A549 (cell line): Measurements from ENCODE around the gene ARMC9.

ENCODE experiments used
- CTCF ChIP-seq: fragments of >200 bp; sonication (Bioruptor Twin); formaldehyde crosslinking; IDR thresholded peaks from 3 replicates; pipeline ENCODE4 v1.5.1; 2016
- MAZ ChIP-seq: fragments of 150-350 bp; IDR thresholded peaks from 2 replicates; pipeline ENCODE4 v1.6.1; 2014; ENCODE audit warnings: antibody characterized with exemption, low read depth, low read length, borderline replicate concordance
- NFE2L2 ChIP-seq: fragments of 150-350 bp; conservative IDR thresholded peaks from 2 replicates; pipeline ENCODE4 v1.6.1; 2014; ENCODE audit warnings: low read length
- POLR2A ChIP-seq: IDR thresholded peaks from 2 replicates; pipeline ENCODE4 v1.6.1; 2012; ENCODE audit warnings: mild to moderate bottlenecking, low read length
- SMC3 ChIP-seq: fragments of >200 bp; sonication (Bioruptor Twin); formaldehyde crosslinking; IDR thresholded peaks from 3 replicates; pipeline ENCODE4 v1.6.1; 2018; ENCODE audit warnings: inconsistent platforms
- SREBF2 ChIP-seq: fragments of 450-650 bp; IDR thresholded peaks from 2 replicates; pipeline ENCODE4 v1.6.1; 2014; ENCODE audit warnings: mild to moderate bottlenecking, moderate library complexity

- TF ChIP-seq SREBF2 (no peak), POLR2A (no peak), CTCF (no peak), SMC3 (no peak), MAZ (no peak), NFE2L2 (no peak)
Measured at GRCh38 chr2:231334179-231334930, 135.9 kb downstream of the ARMC9 start.
